ENCODE measurements around the gene HOXD13.

HOXD13 gene

DNA sequence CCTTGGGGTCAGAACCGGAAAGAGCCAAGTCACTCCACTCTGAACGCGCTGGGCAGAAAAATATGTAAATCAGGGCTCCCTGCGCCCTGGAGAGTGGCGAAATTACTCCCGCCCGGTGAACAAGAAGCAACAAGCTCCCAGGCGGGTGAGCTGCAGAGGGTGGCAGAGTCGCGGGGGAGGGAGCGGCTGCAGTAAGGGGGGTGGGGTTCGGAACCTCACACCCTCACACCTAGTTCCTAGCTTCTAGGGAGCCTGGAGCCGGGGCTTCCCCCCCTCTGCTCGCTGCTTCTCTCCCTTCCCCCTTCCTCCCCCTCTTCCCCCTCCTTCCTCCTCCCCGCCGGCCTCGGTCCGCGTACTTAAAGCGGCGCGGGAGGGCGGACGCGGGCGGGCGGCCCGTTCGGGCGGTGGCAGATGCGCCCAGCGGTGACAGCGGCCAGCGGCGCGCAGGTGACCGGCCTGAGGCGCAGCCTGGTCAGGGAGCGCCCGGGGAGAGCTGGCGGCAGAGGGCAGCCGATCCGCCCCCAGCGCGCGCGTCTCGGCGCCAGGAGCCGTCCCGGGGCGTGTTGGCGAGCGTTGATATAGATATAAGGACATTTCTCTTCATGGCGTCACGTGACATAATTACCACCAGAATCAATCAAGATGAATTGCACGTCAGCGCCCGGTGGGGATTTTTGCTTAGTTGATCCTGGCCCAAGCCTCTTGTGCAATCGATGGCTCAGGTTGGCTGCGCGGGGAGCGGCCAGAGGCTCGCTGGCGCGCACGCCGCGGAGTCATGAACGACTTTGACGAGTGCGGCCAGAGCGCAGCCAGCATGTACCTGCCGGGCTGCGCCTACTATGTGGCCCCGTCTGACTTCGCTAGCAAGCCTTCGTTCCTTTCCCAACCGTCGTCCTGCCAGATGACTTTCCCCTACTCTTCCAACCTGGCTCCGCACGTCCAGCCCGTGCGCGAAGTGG, 14.3 kb downstream of the HOXD13 start, which contains the start of gene HOXD11:
TSS of gene HOXD11 (plus strand) at position 700 of the 959 bp plus-strand sequence. CDS start at position 776, 76 bp downstream.
- no peak for DNase-seq (ENCODE audit: low read depth, low spot score)

DNA sequence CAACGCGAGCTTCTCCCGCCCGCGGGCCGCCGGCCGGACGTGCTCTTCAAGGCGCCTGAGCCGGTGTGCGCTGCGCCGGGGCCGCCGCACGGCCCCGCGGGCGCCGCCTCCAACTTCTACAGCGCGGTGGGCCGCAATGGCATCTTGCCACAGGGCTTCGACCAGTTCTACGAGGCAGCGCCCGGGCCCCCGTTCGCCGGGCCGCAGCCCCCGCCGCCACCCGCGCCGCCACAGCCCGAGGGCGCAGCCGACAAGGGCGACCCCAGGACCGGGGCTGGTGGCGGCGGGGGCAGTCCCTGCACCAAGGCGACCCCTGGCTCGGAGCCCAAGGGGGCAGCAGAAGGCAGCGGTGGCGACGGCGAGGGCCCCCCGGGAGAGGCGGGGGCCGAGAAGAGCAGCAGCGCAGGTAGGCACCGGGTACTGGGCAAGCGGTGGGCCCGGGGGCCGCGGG, 15.2 kb downstream of the HOXD13 start:
- DNase-seq (ENCODE audit: low read depth, low spot score) = no peak

DNA sequence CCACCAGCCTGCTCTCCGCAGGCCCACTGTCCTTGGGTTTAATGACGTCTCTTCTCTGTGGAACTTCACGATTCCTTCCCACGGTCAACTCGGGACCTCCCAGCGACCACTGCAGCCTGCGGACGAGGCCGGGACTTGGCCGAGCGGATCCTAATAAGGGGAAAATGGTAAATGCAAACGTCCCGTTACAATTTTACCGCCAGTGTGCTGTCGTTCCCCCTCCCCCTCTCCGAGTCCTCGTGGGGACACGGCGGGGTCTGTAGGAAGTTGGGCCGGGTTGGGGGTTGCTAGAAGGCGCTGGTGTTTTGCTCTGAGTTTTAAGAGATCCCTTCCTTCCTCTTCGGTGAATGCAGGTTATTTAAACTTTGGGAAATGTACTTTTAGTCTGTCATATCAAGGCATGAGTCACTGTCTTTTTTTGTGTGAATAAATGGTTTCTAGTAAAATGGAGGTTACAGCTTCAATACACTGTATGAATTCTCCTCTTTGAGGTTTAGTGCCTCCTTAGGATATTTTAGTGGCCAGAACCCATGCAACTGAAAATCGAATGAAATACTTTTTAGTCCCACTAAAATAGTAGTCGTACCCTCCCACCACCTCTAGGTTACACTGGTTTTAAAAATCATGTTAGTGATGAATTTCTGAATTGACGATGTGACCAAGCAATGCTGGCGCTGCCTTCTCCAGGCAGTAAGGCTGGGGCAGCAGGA, 16.8 kb downstream of the HOXD13 start:
- no peak for DNase-seq (ENCODE audit: low read depth, low spot score)

DNA sequence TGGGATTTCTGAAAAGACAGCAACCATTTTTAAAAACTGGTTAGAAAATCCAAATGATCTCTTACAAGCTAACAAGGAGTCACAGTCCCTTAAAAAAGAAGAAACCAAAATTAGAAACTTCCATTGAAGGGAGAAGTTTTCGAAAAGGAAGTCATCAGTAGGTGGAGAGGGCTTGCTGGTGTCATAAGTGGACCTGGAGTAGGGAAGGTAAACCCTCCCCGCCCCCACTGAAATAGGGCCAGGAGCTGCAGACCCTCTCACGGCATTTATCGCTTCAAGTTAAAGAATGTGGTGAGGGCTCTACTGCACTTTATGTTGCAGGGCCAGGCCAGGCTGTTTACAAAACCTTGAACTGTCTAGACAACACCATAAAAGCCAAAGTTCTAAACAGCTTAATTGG, 17.4 kb downstream of the HOXD13 start:
- no peak for DNase-seq (ENCODE audit: low read depth, low spot score)

DNA sequence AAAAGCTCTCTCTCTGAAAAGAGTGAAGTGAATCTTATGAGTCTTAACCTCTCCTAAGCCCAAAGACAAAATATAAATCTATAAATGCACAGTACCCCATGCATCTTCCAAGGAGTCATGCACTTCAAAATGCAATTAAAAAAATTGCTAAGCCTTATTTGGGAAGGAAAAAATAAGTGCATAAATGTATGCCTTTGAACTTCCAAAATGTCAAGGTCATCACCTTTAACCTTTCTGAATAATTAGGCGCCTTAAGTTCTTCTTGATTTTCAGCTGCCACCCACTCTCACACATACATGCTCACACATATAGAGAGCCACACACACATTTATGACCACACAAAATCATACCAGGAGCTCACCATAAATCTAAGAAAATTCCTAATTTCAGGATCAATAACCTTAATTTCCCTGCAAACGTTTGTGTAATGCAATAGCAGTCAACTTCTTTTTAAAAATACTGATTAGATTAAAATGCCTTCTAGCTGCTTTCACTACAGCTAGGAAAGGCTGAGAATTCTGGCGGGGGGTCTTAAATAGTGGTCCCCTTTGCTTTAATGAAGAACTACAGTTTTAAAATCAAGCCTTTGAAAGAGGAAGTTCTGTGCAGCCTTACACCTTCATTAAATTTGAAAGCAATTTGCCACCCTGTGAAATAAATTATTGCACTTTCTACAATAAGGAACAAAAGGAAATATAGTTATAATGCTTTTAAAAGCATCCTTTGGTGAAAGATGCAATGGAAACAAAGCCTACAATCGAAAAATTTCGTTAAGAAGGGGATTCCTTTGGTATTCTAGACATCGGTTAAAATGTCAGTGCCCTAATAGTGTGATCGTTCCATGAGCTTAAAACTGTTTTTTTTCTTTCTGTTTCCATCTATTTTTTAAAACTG, 18.1 kb downstream of the HOXD13 start:
- DNase-seq (ENCODE audit: low read depth, low spot score) = no peak

DNA sequence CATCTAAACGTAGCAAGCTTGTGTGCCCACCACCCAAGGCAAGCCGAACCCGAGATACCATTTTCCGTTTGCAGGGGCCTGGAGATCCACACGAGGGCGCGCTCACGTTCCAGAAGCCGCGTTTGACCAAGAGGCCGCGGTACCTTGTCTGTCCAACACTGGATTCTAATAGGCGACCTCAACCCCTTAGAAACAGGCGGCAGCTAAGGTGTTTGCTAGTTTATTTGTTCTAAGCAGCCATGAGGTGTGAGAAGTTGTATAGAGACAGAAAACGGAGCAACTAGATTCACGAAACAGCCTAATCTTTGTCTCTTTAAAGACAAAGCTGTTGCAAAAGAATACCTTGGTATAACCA, 18.8 kb downstream of the HOXD13 start:
- no peak for DNase-seq (ENCODE audit: low read depth, low spot score)

DNA sequence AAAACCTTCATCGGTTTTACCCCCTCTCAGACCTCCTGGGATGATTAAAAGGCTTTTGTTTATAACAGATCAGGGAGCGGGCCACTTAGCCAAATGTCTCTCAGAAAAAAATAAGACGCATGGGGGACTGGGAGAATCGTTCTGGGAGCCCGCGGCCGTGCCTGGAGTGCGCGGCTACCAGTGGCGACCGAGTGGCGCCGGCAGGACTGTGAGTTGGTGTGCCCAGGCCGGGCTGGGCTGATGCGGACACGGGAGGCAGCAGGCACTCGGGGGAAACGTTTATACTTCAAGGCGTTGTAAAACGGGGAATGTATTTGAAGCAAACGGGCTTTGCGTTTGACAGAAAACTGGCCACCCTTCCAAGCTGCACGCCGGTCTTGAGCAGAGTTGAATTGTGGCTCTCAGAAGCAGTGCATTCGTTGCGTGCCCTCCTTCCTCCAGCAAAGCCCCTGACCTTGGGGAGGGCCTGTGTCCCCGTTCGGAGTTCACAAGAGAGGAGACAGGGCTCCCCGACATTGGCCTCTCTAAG, 19.4 kb downstream of the HOXD13 start:
- no peak for DNase-seq (ENCODE audit: low read depth, low spot score)

DNA sequence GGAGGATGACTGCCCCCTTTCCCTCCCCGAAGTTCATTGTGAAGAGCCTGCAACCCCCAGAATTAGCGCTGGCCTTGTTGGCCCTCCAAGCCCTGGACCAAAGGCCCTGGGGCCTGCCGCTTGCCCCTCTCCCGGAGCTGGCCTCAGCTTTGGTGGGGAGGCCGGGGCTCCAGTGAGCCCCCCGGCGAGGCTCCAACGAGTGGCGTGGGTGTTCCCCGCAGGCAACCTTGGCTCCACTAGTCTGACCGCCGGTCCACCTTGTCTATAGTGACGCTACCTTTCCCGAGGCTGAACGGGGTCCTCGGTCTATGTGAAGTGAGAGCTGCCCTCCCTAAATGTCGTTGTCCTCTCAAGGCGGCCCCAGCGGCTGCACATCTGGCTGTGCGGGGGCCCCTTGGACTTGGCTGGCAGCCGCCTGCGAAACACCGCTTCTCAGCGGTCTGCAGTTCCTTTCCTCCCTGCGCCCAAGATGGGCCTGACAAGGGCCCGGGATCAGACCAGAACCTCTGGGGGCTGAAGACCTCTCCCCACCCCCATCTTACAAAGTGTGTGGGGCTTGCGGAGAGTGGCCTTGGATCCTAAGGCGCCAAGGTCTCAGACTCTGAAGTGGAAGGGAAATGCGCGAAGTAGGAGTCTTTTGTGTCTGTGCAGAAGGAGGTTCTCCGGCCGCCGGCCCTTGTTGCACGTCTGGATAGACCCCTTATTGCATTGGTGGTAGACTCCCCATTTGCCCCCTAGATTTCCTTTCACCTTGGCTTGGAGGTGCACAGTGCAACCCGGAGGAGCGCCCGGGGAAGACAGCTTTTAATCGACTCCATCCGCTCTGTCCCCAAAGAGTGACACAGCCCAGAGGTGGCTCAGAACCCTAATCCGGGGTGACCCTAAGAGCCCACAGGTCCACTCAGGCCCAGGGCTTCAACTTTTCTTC, 20.1 kb downstream of the HOXD13 start:
- no peak for DNase-seq (ENCODE audit: low read depth, low spot score)

DNA sequence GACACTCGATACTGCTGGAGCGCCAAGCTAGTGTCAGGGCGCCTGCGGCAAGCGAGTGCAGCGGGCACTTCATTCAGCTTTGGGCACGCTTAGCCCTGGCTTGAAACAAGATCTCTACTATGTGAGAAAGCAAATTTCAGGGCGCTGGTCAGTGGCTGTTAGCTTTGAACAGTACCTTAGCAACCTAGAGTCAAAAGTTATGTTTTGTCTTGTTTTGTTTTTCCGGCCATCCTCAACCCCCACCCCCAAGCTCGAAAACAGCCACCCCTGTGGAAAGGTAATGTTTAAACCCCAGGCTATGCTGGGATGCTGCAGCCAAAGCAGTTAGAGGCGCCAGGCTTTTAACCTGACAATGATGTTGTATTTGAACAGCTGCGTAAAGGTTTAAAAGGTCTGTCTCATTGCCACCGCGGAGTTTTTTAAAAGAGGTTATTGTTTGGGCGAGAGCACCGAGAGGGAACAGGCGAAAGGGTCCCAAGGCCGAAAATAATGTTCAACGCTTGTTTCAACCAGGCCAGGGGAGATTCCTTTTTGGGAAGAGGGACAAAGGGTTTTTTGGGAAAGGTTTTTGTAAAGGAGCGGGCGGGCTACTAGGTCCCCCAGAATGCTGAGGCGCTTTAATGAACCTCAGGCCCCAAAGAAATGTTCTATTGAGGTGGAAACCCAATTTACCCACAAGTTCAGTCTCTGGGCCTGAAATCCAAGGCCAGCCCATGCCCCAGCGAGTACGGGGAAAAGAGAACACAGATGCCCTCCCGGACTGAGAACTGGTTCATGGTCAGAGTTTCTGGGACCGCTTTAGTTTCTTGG, 21.8 kb downstream of the HOXD13 start:
- DNase-seq (ENCODE audit: low read depth, low spot score) = no peak

DNA sequence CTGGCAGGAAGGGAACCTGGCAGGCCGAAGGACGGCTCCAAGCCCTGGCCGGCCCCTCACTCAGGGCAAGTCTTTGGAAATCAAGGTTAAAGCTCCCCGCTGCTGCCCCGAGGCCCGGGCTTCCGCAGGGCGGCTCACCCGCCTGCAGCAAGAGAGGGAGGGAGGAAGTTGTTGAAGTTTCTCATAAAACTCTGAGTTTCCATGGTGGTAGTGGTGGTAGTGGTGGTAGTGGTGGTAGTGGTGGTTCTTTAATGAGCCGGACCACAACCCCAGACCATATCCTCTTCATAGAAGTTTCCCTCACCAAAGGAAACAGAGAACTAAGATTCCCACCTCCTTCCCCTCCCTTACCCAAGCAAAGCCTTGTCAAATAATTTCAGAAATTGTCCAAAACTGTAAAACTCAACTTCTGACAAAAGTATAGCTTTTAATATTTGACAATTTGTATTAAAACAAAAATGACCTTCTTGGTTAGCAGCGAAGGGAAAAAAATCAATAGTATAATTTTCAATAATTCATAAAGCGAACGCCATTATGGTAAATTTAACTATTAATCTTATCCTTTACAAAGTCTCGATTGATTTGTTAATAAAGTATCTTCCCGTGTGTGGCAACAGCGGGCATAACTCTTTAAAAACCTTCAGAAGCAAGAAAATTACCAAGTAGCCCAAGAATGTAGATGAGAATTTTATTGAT, 22.6 kb downstream of the HOXD13 start:
- no peak for DNase-seq (ENCODE audit: low read depth, low spot score)

DNA sequence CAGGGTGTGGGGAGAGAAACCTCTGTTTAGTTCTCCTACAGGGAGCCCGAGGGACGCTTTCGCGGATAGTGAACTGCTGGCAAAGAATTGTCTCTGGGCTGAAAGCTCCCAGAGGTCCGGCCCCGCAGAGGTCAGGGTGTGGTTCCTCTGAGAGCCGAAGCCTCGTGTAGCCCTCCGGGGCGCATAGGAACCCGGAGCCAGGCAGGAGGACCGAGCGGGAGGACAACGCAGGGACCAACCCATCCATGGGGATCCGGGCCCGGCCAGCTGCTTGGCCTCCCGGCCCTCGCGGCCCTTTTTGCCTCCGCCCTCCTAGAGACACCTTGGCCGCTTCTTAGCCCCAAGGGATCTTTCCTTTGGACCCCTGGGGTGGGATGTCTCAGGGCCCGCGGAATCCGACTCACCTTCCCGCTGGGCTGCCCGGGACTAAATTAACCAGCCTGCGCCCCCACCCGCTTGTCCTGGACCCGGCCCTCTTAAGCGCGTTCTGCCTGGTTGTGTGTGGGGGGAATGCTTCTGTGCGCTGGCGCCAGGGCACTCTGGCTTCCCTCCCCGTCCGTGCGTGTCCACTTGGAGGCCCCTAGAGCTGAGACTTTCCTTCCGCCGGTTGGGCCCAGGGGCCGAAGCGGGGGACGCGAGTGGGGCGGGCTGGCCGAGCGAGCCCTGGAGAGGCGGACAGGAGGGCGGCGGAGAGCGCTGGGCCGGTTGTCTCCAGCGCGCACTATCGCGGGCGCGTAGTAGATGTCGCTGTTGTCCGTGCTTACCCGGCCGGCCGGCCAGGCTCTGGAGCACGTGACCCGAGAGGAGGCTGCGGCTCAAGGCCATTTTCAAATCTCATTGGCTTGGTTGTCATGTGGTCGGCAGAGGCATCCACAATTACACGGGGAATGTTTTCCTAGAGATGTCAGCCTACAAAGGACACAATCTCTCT, 23.6 kb downstream of the HOXD13 start, which contains the start of gene HOXD10:
TSS of gene HOXD10 (plus strand) at position 896 of the 931 bp plus-strand sequence. CDS start 56 bp downstream, outside the sequence.
- DNase-seq (ENCODE audit: low read depth, low spot score) = no peak

DNA sequence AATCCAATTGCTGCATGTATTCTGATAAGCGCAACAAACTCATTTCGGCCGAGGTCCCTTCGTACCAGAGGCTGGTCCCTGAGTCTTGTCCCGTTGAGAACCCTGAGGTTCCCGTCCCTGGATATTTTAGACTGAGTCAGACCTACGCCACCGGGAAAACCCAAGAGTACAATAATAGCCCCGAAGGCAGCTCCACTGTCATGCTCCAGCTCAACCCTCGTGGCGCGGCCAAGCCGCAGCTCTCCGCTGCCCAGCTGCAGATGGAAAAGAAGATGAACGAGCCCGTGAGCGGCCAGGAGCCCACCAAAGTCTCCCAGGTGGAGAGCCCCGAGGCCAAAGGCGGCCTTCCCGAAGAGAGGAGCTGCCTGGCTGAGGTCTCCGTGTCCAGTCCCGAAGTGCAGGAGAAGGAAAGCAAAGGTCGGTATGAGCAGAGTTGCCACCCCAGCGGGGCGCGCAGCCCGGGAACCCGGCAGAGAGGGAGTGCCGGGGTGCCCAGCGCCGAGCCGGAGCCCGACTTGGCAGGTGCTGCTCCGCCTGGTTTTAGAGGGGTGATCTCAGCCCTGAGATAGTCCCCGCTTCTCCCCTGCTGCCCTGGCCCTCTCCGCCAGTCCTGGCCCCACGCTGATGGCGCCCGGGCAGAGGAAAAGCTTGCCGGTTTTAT, 24.8 kb downstream of the HOXD13 start:
- DNase-seq (ENCODE audit: low read depth, low spot score) = no peak

DNA sequence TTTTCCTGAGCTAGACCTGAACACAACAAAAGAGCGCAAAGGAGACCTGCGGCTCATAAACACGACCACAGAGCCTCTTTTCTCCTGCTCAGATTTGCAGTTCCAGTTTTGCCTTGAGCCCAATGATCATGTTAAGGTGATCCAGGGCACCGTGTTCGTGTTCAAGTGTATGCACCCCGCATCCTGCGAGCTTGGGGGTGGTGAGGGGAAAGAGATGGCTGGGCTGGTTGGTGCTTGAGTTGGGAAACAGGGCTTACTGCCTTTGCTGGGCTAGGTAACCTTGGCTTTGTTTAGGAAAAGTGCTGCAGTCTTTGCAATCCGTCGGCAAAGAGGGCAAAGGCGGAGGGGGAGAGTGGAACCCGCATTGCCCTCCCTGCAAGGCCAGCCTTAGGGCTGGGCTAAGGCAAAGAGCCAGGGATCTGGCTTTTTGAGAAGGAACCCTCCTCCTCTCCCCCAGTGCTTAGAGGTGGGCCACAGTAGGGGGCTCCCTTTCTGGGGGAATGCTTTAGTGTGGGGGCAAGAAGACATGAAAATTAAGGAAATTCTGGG, 25.4 kb downstream of the HOXD13 start:
- no peak for DNase-seq (ENCODE audit: low read depth, low spot score)

DNA sequence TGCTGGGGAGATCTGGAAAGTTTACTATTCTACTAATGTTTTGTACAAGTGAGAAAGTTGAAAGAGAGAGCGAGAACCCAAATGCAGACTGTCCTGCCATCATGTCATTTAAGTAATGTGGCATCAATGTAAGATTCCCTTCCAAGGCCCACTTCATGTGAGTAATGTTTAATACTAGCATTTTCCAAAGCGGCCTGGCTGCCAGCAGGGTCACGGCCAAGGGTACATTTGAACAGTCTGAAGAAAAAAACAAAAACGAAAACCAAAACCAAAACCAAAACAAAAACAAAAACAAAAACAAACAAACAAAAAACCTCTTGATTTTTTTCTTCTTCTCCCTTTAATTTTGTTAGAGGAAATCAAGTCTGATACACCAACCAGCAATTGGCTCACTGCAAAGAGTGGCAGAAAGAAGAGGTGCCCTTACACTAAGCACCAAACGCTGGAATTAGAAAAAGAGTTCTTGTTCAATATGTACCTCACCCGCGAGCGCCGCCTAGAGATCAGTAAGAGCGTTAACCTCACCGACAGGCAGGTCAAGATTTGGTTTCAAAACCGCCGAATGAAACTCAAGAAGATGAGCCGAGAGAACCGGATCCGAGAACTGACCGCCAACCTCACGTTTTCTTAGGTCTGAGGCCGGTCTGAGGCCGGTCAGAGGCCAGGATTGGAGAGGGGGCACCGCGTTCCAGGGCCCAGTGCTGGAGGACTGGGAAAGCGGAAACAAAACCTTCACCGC, 26.2 kb downstream of the HOXD13 start:
- no peak for DNase-seq (ENCODE audit: low read depth, low spot score)

DNA sequence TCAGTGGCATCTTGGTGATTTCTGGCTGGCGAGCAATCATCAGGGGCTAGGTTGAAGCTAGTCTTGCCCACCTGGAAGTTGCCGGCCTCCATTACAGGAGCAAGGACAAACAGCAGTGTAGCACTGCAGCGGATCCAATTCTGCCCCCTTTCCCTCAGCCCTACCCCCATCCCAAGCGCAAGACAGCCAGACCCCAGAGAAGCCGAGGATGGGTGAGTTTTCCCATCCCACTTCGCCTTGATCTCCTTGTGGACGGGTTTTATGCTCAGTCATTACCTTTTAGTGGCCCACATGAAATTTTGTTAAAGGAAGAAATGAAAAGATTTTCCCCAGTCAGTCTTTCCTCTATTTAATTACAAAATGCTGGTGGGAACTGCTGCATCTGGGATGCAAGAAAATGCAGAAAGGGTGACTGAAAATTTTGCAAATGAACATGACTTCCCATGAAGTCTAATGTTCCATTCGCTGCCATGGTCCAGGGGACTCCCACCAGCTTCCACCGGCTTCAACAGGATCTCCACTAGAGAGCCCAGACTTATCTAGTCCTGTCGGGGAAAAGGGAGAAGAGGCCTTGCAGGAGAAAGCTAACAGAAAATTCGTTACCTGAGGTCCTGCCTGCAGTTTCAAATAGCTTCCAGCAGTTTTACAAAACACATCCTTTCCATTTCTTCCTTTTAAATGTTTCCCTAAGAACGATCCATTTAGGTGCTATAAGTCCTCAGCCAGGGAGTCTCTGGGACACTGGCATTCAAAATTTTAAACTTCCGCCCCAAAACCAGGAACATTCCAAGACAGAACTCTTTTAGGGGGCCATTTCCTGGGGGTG, 28.1 kb downstream of the HOXD13 start:
- no peak for DNase-seq (ENCODE audit: low read depth, low spot score)
